Activated naive CD4-positive, alpha-beta T cell treated with anti-CD3 and anti-CD28 coated beads for 36 hours (primary cell): ENCODE results near the gene CDC26. TPM values are rescaled to one million over a fixed set of nuclear protein-coding genes. Genes with fewer than 3 reads are reported as not detected.

Experiments used
- total RNA-seq, 2 experiments: library from RNA; stranded (reverse); gene quantifications; one replicate each; pipeline ENCODE4 v1.2.3, GENCODE V29; 2021

The CDC26 gene
- total RNA-seq, 2 experiments from 2014 or later = 36.3 to 38.1 TPM

Other genes starting within 250 kb of the CDC26 start
- gene ZFP37, start 218.8 kb downstream of the CDC26 start, total RNA-seq = 1 to 10 TPM; 1.5 to 1.6 TPM
- gene SLC31A2, start 124.6 kb downstream of the CDC26 start, total RNA-seq = 1 to 10 TPM; 1.2 to 1.7 TPM
- gene FKBP15, start 54.3 kb downstream of the CDC26 start, total RNA-seq = 10 to 100 TPM; 14.7 to 15.8 TPM
- gene SLC31A1, start 54.0 kb downstream of the CDC26 start, total RNA-seq = 1 to 10 TPM; 8.1 to 8.2 TPM
- gene PRPF4, start 86 bp upstream of the CDC26 start, total RNA-seq = 10 to 100 TPM; 39.9 to 44.3 TPM
- gene RNF183, start 27.8 kb upstream of the CDC26 start, total RNA-seq = not detected
- under 1 TPM; 0.81 to 0.88 TPM for gene WDR31, start 64.7 kb upstream of the CDC26 start, total RNA-seq
- 1 to 10 TPM; 7.7 to 8.3 TPM for gene BSPRY, start 74.0 kb upstream of the CDC26 start, total RNA-seq
- gene HDHD3, start 101.4 kb upstream of the CDC26 start, total RNA-seq = 1 to 10 TPM; 8.9 to 9.5 TPM
- 10 to 100 TPM; 16.1 to 17.7 TPM for gene ALAD, start 125.7 kb upstream of the CDC26 start, total RNA-seq
- 10 to 100 TPM; 34.1 to 37.4 TPM for gene POLE3, start 135.1 kb upstream of the CDC26 start, total RNA-seq
- under 1 TPM; 0.83 to 0.84 TPM for gene C9orf43, start 135.2 kb upstream of the CDC26 start, total RNA-seq
- 10 to 100 TPM; 11.9 to 12.6 TPM for gene RGS3, start 188.2 kb upstream of the CDC26 start, total RNA-seq